Activated CD4-positive, alpha-beta T cell treated with anti-CD3 and anti-CD28 coated beads for 1 hour (primary cell): Measurements from ENCODE around the gene NRXN3.
"Not testable (repeated sequence)": the region's sequence is repeated elsewhere in the genome, so short reads cannot be mapped to it uniquely, and the experiment has no call there.

Source experiments
- DNase-seq: peaks from one replicate; pipeline ENCODE4 v3.0.0-alpha.2; 2020

NRXN3 gene

GRCh38 chr14:78417532-78417931, 247.4 kb downstream of the NRXN3 start:
- no peak for DNase-seq

DNA sequence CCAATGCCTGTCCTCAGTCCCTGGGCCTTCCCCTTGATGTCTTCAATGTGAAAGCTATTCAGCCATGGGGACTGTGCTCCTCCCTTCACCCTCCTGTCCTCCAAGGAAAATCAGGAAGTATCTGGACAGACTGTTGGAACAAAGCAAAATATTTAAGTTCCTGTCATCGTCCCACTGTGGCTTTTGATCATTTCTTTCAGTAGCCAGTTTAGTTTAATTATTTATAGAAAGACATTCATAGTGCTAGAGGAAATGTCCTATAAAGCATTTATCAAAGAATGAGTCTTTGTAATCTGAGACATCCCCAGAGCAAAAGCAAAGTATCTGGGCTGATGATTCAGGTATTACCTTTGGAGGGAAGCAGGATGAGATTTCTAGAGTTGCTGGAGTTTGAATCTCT, 254.1 kb downstream of the NRXN3 start:
- DNase-seq = no peak

DNA sequence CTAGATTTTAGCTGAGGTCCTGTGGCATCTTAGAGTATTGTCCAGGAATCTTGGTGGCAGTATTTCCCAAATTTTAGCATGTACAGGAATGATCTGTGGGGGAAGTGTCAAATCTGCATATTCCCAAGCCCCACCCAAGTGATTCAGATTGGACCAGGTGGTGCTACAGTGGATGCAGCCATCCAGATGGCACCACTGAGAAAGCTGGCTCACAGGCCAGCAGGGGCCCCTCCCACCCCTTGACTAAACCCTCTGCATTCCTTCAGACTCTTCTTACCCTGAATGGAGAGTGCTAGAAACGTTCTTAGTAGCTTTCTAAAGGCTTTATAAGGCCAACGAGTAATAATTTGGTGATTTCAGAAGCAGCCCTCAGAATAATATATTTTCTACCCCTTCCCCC, 255.2 kb downstream of the NRXN3 start:
- no peak for DNase-seq

DNA sequence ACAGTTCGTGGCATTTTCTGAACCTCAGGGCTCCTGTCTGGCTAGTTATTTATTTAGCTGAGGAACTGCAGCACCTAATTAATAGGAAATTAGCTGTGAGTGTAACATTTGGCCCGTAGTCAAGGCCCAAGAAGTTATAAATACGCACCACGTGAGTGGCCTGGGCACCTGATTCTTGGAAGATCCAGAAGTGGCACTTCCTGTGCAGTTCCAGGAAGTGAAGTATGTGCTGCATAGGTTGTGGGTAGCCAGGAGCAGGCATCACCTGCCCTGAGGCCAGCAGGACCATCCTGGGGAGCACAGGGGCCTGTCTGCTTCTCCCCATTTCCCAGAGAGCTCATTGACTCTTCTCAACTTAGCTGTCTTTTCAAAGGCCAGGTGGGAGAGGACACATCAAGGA, 255.6 kb downstream of the NRXN3 start:
- no peak for DNase-seq

DNA sequence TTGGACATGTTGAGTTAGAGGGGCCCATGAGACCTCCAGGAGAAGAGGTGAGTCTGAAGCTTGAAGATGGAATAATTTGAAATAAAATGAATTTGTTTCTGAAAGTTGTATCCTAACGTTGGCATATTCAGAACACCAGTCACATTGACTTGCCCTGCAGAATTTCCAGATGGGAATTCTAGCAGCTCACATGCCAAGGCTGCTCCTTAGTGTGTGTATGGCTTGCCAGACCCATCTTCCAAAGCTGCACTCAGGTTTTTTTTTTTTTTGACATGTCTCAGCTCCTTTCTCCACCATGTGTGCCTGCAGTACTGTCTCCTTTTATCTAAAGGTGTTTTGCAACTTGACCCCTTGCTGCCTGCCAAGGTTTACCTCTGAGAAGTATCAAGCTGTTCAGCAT, 261.9 kb downstream of the NRXN3 start:
- DNase-seq = no peak

DNA sequence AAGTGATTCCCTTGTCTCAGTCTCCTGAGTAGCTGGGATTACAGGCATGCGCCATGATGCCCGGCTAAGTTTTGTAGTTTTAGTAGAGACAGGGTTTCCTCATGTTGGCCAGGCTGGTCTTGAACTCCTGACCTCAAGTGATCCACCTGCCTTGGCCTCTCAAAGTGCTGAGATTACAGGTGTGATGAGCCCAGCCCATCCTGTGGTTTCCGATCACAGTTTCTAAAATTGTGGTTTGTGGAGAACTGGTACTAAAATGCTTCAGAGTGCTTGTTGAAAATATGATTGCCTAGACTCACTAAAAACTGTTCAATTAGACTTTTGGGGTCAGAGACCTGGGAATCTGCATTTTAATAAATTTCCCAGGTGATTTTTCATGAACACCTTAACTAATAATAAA, 267.3 kb downstream of the NRXN3 start:
- not testable (repeated sequence) for DNase-seq

DNA sequence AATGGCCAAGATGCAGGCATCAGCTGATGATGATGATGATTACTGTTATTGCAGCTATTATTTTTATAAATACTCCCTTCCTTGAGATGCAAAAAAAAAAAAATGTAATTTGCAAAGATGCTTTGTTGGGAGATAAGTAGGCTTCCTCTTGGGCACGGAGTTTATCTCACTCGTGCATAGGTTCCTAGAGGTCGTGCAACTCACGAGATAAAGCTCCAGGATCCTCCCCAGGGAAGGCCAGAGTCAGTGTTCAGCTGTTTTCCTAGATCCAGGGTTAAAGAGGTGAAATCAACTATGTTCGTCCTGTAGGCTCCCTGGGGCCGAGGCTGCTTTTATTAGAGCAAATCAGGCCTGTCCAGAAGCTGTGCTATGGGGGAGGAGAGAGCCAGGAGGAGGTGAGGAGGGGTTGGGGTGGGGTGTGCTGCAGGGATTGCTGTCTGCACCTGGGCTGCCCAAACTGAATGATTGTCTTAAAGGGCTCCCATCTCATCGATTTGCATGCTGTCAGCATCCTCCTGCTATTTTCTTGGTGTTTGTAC, 270.3 kb downstream of the NRXN3 start:
- no peak for DNase-seq

- no peak for DNase-seq
Measured at GRCh38 chr14:78443834-78444233, 273.7 kb downstream of the NRXN3 start.

GRCh38 chr14:78445275-78445674, 275.1 kb downstream of the NRXN3 start:
- no peak for DNase-seq

GRCh38 chr14:78446807-78447206, 276.6 kb downstream of the NRXN3 start:
- DNase-seq = no peak

GRCh38 chr14:78448164-78449094, 278.3 kb downstream of the NRXN3 start:
- DNase-seq = no peak

DNA sequence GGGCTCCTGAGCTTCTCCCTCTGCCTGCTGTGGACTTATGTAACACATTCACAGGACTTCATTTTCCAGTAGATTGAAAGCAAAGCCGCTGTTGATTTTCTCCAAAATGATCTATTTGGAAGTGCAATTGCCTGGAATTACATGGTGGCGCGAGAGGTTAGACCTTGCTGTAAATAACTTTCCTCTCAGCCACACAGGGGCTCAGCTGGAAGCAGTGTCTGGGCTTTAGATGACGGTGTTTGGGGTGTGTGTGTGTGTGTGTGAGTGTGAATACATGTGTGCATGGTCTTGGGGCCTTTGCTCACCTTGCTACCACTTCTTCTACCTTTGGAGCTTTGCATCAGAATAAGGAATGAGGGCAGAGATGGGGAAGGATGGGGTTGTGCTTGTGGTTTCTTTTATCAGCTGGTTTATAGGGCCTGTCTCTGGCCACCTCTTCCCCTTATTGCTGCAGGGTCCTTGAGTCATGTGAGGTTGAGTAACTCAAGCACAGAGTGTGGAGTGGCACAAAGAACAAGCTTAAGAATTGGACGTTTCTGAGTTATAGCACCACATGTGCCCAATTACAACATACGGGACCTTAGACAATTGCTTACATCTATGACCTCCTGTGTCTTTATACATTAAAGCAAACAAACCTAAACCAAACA, 280.6 kb downstream of the NRXN3 start:
- DNase-seq = no peak

- DNase-seq = no peak
Measured at GRCh38 chr14:78451319-78451695, 281.1 kb downstream of the NRXN3 start.

- DNase-seq = no peak
Measured at GRCh38 chr14:78455896-78456435, 285.8 kb downstream of the NRXN3 start.

DNA sequence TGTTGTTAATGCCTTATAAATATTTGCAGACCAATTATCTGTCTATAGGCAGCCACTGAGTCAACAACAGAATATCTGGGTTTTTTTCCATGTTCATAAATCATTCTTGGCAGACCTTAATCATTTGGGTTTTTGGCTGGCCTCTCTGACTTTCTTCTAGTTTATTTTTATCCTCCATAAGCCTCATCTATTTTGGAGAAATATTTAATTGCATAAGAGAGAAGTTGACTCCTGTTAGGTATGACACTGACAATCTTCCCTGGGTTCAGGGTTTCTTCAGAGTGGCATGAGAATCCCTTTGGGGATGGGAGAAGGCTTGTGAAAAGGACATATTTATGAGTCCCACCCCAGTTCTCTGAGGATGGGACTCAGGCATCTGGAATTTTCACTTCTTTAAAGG, 299.8 kb downstream of the NRXN3 start:
- no peak for DNase-seq

GRCh38 chr14:78479127-78479780, 309.1 kb downstream of the NRXN3 start:
- DNase-seq = no peak

GRCh38 chr14:78484028-78484427, 313.9 kb downstream of the NRXN3 start:
- no peak for DNase-seq

DNA sequence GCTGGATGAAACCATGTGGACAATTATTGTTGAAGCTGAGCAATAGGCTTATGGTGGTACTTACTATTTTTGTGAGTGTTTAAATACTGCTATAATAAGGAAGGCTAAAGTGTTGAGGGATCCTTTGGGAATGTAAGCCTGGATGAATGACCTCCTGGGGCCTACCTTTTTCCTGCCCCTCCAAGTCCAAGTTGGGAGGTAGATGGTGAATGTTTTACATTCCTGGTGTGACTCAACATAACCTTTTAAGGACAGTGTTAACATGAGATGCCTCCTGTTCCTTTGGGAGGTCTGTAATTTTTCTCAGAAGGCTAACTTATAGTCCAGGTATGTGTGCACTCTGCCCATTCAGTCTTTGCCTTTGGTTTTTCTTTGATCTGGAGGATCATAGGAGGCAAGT, 315.9 kb downstream of the NRXN3 start:
- no peak for DNase-seq

GRCh38 chr14:78486621-78487020, 316.4 kb downstream of the NRXN3 start:
- DNase-seq = no peak

DNA sequence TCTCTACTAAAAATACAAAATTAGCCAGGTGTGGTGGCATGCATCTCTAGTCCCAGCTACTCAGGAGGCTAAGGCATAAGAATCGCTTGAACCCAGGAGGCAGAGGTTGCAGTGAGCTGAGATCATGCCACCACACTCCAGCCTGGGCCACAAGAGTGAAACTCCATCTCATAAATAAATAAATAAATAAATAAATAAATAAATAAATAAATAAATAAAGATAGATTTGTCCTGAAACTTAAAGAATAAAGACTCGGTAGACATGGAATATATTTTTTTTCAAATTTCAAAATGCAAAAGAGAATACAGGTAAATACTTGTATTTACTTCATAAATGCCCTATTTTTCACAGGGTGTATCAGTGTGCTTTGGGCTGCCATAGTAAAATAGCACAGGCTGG, 317.4 kb downstream of the NRXN3 start:
- not testable (repeated sequence) for DNase-seq

- DNase-seq = no peak
Measured at GRCh38 chr14:78488938-78489337, 318.8 kb downstream of the NRXN3 start.

- no peak for DNase-seq
Measured at GRCh38 chr14:78491048-78491447, 320.9 kb downstream of the NRXN3 start.

DNA sequence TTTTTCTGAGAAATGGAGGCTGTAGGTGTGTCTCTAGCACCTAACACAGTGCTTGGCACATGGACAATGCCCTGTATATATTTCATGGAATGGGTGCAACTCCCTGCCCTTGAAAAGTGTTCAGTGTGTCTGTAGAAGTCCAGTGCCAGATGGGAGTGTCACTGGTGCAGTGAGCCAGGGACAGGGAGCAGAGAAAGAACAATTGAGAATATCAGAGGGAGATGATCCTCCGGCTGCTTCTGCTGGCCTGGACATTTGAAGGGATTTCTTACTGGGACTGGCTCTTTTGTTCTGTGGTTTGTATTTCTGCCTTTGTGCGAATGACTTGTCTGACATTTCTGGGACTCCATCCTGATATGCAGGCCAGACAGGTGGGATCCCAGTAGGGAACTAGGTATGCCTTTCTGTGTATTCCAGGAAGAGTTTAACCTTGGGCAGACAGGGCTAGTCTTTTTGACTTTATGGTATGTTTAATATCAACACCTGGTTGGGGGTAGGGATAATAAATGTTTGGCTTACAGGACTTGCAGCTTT, 328.0 kb downstream of the NRXN3 start:
- no peak for DNase-seq
